ENCODE measurements around the gene QSOX2.

QSOX2 gene

GRCh38 chr9:136169495-136169894 lies 76.1 kb downstream of the QSOX2 start:
- Mint-ChIP-seq H3K9me3 (no peaks in the 10 kb centered on the region), H3K4me3 (no peak overlapping the region), H3K27me3 (ENCODE audit: low read depth) (no peaks in the 10 kb centered on the region), H3K4me1 (ENCODE audit: low read depth) (no peaks in the 10 kb centered on the region), H3K36me3 (ENCODE audit: low read depth) (no peaks in the 10 kb centered on the region), H3K27ac (no peak overlapping the region)
- DNase-seq (ENCODE audit: low spot score), result no peak

GRCh38 chr9:136163248-136163850 lies 82.3 kb downstream of the QSOX2 start:
- no peak for DNase-seq (ENCODE audit: low spot score)
- H3K27me3 Mint-ChIP-seq (ENCODE audit: low read depth), result no peaks in the 10 kb centered on the region
- H3K9me3 Mint-ChIP-seq, result no peaks in the 10 kb centered on the region
- H3K36me3 Mint-ChIP-seq (ENCODE audit: low read depth), result no peaks in the 10 kb centered on the region
- no peak overlapping the region for H3K4me3 Mint-ChIP-seq
- H3K27ac Mint-ChIP-seq, result no peak overlapping the region
- H3K4me1 Mint-ChIP-seq (ENCODE audit: low read depth), result no peaks in the 10 kb centered on the region

DNA sequence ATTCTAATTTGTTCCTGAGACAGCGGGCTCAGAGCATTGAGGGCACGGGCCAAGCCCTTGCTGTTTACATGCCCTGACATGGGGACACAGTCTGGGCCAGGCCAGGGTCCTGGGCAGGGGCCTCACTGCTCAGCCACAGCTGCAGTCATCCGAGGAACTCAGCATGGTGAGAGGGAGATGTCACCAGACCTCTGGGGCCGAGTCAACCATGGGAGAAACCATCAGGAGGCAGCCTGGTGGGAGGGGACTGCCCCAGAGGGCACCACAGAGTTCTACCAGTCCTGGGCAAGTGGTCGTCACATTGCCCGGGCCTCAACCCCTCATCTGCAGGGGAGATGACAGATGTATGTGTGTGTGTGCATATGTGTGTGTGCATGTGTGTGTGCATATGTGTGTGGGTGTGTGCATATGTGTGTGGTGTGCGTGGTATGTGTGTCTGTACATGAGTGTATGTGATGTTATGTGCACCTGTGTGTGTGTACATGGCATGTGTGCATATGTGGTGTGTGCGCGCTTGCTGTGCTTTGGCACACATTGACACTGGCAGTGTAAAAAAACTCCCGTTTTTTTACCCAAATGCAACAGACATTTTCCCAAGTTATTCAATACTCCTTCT lies 84.5 kb downstream of the QSOX2 start:
- Mint-ChIP-seq H3K4me3 (no peak overlapping the region), H3K27ac (no peak overlapping the region), H3K36me3 (ENCODE audit: low read depth) (no peaks in the 10 kb centered on the region), H3K9me3 (no peaks in the 10 kb centered on the region), H3K27me3 (ENCODE audit: low read depth) (no peaks in the 10 kb centered on the region), H3K4me1 (ENCODE audit: low read depth) (no peaks in the 10 kb centered on the region)
- DNase-seq (ENCODE audit: low spot score), result no peak

DNA sequence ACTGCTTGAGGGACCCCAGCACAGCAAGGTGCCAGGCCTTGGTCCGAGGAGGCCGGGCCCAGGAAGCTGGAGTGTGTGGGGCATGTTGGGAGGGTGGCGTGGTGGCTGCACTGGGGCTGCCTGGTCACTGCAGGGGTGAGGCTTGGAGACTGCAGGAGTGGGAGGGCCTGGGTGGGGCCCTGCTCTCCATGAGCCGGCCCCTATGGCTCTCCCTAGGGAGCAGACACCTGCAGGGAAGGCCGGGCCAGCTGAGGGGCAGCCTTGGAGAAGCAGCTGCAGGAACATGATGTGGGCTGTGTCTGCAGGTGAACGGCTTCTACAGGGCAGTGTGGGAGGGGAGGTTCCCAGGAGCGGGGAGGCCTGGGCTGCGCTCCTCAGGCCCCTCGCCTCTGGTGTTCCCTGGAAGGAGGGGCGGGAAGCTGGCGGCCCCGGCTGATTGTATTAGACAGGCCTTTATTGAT lies 85.2 kb downstream of the QSOX2 start:
- H3K27ac Mint-ChIP-seq, result no peak overlapping the region
- H3K4me3 Mint-ChIP-seq, result no peak overlapping the region
- no peaks in the 10 kb centered on the region for H3K27me3 Mint-ChIP-seq (ENCODE audit: low read depth)
- no peak for DNase-seq (ENCODE audit: low spot score)
- H3K4me1 Mint-ChIP-seq (ENCODE audit: low read depth), result no peaks in the 10 kb centered on the region
- H3K36me3 Mint-ChIP-seq (ENCODE audit: low read depth), result no peaks in the 10 kb centered on the region
- H3K9me3 Mint-ChIP-seq, result no peaks in the 10 kb centered on the region

DNA sequence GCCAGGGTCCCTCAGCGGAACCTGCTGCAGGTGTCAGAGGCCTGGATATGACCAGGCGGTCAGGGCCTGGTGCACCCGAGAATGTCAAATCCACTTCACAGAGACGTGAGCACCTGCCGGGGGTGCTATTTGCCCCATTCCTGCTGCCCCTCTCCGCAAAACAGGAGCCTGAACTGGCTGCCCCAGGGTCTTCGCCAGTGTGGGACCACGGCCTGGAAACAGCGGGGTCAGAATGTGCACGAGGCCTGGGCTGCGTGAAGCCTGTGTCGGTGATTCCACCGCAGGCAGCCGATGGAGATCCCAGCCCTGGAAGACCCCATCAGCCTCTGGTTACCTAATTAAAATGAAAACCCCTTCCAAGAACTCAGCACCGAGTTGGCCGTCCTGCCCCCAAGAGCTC lies 85.8 kb downstream of the QSOX2 start:
- no peaks in the 10 kb centered on the region for H3K9me3 Mint-ChIP-seq
- no peaks in the 10 kb centered on the region for H3K27me3 Mint-ChIP-seq (ENCODE audit: low read depth)
- H3K27ac Mint-ChIP-seq, result no peak overlapping the region
- H3K36me3 Mint-ChIP-seq (ENCODE audit: low read depth), result no peaks in the 10 kb centered on the region
- H3K4me3 Mint-ChIP-seq, result no peak overlapping the region
- H3K4me1 Mint-ChIP-seq (ENCODE audit: low read depth), result no peaks in the 10 kb centered on the region
- no peak for DNase-seq (ENCODE audit: low spot score)

- Mint-ChIP-seq H3K4me3 (no peak overlapping the region), H3K27ac (no peak overlapping the region), H3K9me3 (no peaks in the 10 kb centered on the region), H3K27me3 (ENCODE audit: low read depth) (no peaks in the 10 kb centered on the region), H3K4me1 (ENCODE audit: low read depth) (no peaks in the 10 kb centered on the region), H3K36me3 (ENCODE audit: low read depth) (no peaks in the 10 kb centered on the region)
- no peak for DNase-seq (ENCODE audit: low spot score)
Measured at GRCh38 chr9:136157477-136158265, 87.9 kb downstream of the QSOX2 start.

Data from T-helper 2 cell treated with Interferon-gamma antibody and Interleukin-4, amounts not matched to agents 5 μg/mL and 100 μg/mL, for 36 hours (primary cell).